Suprapubic skin (tissue), 4 donors: ENCODE results near the gene ZBTB42.

Experiments
- CTCF ChIP-seq, 2 donors: fragments of 200-600 bp in 1 of 2; fragments of 450-650 bp in 1 of 2; sonication (generic) in 1 of 2; IDR thresholded peaks; one replicate each; pipeline ENCODE4 v1.5.1; 2016 to 2019; ENCODE audit warnings: antibody characterized with exemption in 2 of 2, mild to moderate bottlenecking in 1 of 2, moderate library complexity in 1 of 2
- EP300 ChIP-seq: sonication (generic); formaldehyde crosslinking; IDR thresholded peaks from one replicate; pipeline ENCODE4 v1.6.1; 2017; ENCODE audit warnings: antibody characterized with exemption
- POLR2A ChIP-seq, 2 donors: fragments of 450-650 bp; IDR thresholded peaks; one replicate each; pipeline ENCODE4 v1.6.1; 2017; ENCODE audit warnings: antibody characterized with exemption in 2 of 2, mild to moderate bottlenecking in 2 of 2, moderate library complexity in 2 of 2
- POLR2AphosphoS5 ChIP-seq, 3 donors: sonication (generic); formaldehyde crosslinking; IDR thresholded peaks; one replicate each; pipeline ENCODE4 v1.6.1; 2017; ENCODE audit warnings: antibody characterized with exemption in 3 of 3

- TF ChIP-seq CTCF (IDR thresholded peaks at IDR 0.05) = no peak
- TF ChIP-seq POLR2A (IDR thresholded peaks at IDR 0.05) = no peak
- TF ChIP-seq POLR2AphosphoS5 (IDR thresholded peaks at IDR 0.05) = no peak
- no peak for TF ChIP-seq EP300
Observed at GRCh38 chr14:104789752-104790743, 10.9 kb upstream of the ZBTB42 start.
